NCI-H526 (cell line): ENCODE data around the gene WDR89.
A peak's percentile ranks its signal among the peaks of the same experiment; 100 is the strongest.
"Not testable (repeated sequence)": the region's sequence is repeated elsewhere in the genome, so short reads cannot be mapped to it uniquely, and the experiment has no call there.

Experiments
- DNase-seq, 2 experiments: peaks; one replicate each; lab custom pipeline; 2025; lab: John Stamatoyannopoulos, UW

The WDR89 gene

DNA sequence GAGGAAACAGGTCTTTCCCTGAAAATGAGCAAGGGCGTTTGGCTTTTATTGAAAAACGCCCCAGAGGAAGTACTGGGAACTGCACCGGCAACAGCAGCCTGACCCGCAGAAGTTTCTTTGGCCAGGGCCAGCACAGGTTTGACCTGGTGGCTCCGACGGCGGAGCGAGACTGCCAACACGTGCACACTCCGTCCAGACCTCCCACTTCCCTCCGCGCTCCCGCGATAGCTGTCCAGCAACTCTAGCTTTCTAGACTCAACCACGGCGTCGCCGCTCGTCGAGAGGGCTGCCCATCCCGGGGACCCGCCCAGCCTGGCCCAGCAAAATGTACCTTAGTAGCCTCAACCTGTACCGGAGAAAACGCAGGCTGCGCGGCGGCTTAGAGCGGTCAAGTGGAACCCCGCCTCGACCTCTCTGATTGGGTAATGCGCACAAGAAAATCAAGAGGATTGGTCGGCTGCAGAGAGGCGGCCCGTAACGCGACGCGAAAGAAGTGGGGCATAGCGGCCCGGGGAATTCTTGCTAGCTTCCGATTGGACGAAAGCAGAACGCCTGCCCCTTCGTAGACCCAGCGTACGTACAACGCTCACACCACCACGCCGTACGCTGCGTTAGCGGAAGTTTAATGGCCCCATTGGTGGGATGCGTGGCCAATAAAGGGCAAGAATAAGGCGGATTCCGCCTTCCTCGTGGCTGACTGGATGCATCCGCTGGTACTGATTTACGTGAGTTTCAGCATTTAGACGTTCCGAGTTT is at the start of gene WDR89:
TSS of gene WDR89 (minus strand) at position 399 of the 756 bp plus-strand sequence. CDS start 41,929 bp downstream, outside the sequence.
- DNase-seq: peak; percentile 99

DNA sequence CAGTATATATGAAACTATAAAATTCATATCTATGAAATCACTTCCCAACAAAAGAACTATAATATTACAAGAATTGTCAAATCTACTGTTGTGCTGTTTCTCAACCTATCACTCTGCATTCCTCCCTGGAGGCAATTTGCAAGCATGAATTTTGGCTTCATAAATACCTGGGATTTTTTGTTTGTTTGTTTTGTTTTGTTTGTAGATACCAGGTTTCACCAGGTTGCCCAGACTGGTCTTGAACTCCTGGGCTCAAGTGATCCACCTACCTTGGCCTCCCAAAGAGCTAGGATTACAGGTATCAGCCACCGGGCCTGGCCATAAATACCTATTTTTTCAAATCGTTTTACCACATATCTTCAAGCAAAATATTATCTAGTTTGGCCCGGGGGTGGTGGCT is 47.5 kb upstream of the WDR89 start:
- no peak for DNase-seq

DNA sequence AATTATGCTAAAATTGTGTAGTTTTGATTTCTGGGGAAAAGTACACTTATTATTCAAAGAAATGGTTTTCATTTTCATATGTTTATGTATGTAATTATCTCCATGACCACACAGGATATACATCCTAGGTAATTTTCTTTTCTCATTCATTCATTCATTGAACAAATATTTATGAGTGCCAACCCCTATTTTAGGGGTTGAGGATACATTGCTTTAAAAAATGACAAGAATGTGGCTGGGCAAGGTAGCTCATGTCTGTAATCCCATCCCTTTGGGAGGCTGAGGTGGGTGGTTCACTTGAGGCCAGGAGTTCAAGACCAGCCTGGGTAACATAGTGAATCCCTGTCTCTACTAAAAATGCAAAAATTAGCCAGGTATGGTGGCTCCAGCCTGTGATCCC is 45.3 kb upstream of the WDR89 start:
- DNase-seq: no peak

DNA sequence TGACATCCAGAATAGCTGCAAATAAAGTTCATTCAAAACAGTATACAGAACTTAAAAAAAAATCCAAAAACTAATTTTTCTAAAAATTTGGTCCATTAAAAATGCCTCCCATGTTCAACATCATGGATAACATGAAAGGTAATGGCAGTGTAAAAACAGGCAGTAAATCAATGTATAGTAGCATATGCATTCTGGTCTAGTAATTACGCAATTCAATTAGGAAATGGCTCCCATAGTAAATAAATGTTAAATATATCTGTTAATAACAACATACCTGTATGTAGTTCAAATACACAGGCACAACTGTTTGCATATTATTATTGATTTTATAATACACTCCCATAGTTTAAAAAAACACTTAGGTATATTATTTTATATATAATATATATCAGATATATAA is 43.7 kb upstream of the WDR89 start:
- DNase-seq: no peak

DNA sequence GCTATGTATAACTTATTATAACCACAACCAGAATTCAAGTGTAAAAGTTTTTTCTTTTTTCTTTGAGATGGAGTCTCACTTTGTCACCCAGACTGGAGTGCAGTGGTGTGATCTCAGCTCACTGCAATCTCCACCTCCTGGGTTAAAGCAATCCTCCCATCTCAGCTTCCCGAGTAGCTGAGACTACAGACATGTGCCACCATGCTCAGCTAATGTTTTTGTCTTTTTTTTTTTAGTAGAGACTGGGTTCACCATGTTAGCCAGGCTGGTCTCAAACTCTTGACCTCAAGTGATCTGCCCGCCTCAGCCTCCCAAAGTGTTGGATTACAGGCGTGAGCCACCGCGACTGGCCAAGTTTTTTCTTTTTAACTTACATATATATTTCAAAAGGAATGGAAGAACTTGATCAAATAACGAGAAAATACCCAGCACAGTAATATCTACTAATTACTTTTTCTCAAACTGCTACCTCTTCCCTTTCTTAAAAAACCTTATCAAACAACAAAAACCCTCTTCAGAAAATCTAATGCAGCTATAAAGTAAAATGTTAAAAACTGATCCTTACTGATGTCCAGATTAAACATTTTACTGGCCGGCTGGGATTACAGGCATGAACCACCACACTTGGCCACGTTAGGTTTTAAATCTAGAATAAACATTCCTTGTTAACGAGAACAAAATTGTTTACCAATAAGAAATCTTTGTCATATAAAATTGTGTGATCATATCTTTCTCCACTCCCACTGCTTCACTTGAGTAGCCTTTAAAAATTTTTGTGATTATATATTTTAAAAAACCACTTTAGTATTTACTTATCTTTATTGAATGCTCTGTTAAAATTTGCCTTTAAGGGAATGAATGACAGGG is 41.3 kb upstream of the WDR89 start:
- DNase-seq: no peak

DNA sequence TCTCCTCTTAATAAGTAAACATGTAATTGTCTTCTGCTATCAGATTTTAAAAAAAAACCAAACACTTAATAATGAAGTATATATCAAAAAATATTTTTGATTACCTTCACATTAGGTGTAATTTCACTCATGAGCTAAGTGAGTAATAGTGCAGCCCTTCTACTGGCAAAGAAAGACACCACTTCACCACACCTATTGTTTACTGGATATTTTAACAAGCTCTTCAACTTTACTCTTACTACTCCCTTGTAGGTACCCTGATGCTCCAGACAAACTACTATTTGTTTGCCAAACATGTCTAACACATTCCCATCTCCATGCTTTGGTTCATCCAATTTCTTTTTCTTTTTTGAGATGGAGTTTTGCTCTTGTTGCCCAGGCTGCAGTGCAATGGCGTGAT is 36.9 kb upstream of the WDR89 start:
- no peak for DNase-seq

- DNase-seq: no peak
Observed at GRCh38 chr14:63677891-63678379, 36.3 kb upstream of the WDR89 start.

- DNase-seq: no peak
Observed at GRCh38 chr14:63676615-63677014, 34.9 kb upstream of the WDR89 start.

DNA sequence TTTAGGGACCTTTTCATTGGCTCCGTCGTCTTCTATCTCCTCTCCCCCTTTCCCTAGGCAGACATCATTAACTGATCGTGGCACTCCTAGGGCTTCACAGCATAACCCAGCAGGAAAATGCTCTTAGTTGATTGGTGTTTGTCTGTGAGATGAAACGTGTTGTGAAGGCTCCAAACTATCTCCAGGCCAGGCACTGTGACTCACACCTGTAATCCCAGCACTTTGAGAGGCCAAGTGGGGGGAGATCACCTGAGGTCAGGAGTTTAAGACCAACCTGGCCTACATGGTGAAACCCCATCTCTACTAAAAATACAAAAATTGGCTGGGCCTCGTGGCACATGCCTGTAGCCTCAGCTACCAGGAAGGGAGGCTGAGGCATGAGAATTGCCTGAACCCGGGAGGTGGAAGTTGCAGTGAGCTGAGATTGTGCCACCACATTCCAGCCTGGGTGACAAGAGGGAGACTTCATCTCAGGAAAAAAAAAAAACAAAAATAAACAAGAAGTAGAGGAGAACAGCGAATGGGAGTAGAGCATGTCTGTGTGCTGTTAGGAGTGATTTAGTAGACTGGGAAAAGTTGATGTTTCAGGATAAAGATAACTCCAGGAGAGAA is 32.3 kb upstream of the WDR89 start:
- DNase-seq: no peak

- DNase-seq: no peak
Observed at GRCh38 chr14:63673255-63673654, 31.6 kb upstream of the WDR89 start.

DNA sequence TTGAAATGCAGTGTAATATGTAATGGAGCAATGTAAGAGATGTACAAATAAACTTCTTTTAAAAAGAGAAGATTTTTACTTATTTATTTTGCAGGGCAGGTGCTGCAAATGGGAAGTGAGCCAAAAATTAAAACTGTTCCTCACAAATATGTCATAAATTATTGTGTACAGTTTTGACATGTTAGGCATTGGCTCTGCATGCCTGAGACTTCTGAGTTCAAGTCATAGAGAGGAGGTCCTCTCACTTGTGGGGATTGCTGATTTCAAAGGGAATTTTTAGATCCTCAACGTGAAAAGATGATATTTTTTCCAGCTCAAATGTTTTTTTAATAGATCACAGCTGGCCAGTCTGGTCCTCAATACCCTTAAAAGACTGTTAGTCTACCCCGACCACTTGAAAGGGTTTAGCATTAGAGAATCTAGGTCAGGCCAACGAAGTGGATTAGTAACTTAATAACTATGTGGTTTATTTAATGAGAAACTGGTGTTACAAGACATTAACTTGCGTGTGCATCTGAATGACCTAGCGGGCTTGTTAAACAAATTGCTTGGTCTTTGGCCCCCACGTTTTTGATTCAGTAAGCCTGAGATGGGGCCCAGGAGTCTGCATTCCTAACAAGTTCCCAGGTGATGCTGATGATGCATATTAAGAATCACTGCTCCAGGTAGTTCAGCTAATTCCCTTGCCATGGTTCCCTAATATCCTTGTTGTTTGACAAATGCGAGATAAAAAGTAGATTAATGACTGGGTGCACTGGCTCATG is 30.9 kb upstream of the WDR89 start:
- DNase-seq: no peak

GRCh38 chr14:63671987-63672386 is 30.3 kb upstream of the WDR89 start:
- DNase-seq: no peak

DNA sequence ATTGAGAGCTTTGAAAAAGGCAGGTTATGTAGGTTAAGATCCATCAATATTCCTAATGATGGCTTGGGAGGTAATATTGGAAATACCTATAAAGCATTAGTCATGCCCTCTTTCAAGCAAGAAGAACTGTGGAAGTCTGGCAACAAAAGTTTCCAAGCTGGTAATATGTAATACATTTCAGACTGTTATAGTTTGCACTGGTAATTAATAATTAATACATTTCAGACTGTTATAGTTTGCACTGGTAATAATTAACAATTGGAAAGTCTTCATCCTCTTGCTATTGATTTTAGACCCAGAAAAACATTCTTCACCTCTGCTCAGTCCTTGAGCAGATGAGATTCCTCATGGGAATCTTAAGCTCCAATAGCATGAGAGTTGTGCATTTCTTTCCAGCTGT is 29.0 kb upstream of the WDR89 start:
- no peak for DNase-seq

- DNase-seq: no peak
Observed at GRCh38 chr14:63666335-63666734, 24.7 kb upstream of the WDR89 start.

GRCh38 chr14:63663428-63664341 is 22.0 kb upstream of the WDR89 start:
- DNase-seq: no peak

GRCh38 chr14:63662776-63663175 is 21.1 kb upstream of the WDR89 start:
- no peak for DNase-seq

DNA sequence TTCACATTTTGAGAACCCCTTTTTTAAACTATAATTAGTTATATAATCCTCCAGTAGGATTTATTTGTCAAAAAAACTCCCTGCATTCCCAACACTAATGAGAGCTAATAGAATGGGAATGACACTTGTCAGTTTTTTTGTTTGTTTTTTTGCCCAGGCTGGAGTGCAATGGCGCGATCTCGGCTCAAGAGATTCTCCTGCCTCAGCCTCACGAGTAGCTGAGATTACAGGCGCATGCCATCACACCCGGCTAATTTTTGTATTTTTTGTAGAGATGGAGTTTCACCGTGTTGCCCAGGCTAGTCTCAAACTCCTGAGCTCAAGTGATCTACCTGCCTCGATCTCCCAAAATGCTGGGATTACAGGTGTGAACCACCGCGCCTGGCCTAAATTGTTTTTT is 20.2 kb upstream of the WDR89 start:
- not testable (repeated sequence) for DNase-seq

- no peak for DNase-seq
Observed at GRCh38 chr14:63659726-63660125, 18.1 kb upstream of the WDR89 start.

GRCh38 chr14:63656194-63656593 is 14.5 kb upstream of the WDR89 start:
- no peak for DNase-seq

DNA sequence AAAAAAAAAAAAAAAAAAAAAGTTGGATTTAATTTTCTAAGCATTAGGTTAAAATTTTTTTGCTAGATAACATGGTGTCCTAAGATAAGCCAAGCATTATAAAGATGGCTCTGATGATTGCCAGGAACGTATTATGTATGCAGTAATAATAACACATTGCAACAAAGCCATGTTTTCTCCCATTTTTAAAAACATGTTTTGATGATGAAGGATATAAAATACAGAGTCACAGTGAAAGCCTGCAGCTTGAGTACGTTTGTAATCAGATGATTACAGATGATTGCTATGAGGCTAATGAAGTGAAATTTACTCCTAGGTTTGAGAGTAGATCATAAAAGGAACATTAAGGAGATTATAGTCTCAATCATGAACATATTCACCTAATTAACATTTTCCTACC is 13.3 kb upstream of the WDR89 start:
- DNase-seq: no peak

DNA sequence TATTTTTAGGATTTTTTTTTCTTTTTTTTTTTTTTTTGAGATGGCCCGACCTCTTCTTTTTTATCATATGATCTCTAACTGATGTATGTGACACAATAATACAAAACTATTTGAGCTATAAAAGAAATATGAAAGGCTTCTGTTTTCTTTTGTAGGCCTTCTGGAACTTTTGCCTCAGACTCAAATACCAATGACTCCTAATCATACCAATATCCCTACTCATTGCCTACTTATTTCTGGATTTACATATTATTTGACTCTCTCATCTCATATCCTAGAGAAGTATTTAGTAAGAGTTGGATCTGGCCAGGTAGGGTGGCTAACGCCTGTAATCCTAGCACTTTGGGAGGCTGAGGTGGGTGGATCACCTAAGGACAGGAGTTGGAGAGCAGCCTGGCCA is 12.7 kb upstream of the WDR89 start:
- DNase-seq: no peak
